GM19455 (cell line): Measurements from ENCODE around the gene DAB1.

Source experiments
- ATAC-seq: cut with Tn5 transposase; IDR thresholded peaks from one replicate; pipeline ENCODE4 v1.9.1; 2021; ENCODE audit not compliant: unreplicated experiment

DAB1 gene

DNA sequence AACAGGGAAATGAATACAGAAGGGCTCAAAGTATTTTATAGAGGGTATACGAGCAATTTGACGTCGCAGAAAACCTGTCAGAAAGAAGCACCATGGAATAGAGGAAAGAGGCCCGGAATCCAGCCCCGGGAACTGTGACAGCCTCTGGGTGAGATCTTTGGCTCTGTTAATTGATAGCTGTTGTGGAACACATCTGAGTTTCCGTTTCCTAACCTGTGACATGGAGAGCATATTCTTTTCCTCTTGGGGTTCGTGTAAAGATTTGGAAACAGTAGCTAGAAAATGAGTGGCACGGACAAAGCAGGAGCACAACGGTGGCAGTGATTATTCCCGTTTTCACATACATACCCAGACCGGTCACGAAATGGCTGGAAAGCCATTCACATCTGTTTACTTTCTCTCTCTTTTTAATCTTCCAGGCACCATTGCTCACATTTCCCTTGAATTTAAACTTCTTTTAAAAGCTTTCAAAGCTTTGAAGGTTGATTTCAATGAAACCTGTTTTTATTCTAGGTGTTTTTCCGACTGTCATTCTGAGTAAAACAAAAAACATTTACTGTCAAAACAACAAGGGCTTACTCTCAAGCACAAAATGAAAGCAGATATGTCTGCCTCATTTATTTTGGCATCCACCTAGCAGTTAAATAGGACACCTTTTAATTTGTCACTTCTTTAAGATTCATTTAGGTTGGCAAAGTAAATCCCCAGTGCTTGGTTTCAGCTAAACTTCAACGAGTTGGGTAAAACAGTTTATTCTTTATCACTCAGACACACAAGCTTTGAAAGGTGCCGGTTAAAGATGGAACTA, 431.3 kb downstream of the DAB1 start:
- ATAC-seq = no peak

DNA sequence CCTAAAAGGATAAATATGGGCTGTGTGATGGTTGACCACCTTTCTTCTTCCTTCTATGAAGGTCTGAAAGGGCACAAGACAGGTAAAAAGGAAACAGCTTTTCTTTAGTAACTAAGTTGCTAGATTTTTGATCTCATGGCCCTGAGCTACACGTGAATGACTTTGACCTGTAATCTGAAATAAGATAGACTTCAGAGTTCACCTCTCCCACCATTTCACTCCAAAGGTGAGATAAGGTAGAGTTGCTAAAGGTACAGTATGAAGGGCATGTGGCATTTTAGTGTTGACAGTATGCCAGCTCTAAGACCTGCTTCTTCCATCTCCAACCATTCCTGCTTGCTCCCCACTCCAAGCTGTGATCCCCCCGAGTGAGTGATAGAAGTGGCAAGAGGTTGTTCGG, 432.3 kb downstream of the DAB1 start:
- no peak for ATAC-seq

DNA sequence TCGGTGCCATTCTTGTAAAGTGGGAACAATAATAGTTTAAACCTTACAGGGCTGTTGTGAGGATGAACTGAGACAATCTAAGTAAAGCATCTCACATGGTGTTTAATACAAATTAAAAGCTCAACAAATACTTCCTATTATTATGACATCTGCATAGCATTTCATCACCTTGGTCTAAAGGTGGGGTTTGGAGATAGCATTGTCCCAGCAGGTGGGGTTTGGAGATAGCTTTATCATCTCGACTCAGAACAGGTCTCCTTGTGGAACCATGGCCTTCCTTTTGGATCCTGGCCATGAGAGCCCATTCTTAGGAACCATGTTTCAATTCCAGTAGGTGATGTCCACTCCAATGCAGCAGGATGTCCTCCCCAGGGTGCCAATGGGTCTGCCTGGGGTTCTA, 437.5 kb downstream of the DAB1 start:
- ATAC-seq = no peak

DNA sequence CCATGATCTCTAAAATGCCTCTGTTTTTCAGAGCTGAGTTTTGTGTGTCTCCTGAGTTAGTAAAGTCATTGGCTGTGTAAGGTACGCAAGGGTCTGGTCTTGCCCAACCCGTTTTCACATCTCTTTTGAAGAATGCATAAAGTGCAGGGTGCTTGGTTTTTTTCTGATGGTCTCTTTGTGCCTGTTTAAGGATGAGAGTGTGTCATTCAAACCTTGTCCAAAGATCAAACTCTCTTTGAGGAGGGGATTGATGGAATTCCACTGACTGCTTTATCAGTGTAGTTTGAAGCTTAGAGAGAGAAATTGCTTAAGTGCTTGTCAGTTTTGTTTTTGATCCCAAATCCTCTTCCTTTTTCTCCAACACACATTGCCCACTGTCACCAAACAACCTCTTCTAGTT, 438.0 kb downstream of the DAB1 start:
- no peak for ATAC-seq

DNA sequence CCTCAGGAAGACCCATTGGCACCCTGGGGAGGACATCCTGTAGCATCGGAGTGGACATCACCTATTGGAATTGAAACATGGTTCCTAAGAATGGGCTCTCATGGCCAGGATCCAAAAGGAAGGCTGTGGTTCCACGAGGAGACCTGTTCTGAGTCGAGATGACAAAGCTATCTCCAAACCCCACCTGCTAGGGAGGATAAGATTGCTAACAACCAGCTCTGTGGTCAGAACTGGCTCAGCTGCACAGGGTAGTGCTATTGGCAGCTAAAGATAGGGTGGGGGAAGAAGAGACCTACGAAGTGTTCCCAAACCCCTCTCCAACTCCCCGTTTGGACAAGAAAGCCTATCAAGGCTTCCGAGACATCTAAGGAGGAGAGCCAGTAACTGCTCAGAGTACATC, 440.4 kb downstream of the DAB1 start:
- no peak for ATAC-seq

DNA sequence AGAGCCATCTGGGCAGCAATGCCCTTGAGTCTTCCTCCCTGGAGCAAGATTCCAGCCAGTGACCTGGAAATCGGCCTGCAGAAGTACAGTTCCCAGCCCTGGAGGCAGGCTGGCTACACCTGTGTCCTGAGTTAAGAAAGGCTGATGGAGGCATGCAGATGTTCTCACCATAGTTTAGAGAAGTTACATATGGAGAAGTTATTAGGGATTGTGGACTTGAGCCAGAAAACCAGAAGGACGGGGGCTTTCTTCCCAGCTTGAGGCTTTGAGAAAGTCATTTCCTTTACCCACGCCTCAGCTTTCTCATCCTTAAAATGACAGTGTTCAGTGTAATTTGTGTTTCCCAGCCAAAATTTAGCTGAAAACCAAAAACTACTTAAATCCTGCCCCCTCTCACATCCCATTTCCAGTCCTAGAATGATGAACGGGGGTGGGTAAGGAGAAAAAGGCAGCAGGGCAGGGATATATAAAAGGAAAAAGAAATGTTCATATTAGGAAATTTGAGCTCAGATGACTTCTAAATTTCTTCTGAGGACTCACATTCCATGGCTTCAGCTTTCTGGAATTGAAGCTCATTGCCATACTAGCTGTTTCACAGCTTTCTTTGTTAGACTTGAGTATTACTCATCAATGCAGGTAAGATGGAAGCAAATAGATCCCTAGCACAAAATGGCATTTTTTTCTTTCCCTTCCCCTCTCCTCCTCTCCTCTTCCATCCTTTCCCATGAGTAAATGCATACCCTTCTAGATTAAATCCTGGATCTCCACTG, 443.7 kb downstream of the DAB1 start:
- no peak for ATAC-seq

DNA sequence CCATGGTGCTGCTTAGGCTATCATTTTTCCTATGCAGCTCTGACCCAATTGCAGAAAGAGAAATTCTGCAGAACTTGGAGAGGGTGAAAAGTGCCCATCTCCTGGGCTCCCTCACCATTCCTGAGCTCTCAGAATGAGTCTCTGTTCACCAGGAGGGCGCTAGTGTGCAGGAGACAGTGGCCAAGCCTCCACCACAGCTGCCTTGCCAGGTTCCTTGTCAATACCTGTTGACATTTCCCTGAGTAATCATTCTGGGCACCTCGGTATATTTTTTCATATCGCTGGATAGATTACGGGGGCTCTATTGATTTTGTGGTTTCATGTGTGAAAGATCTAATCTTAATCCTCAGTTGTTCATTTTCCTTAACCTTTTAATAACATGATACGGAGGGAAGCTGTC, 445.0 kb downstream of the DAB1 start:
- no peak for ATAC-seq

DNA sequence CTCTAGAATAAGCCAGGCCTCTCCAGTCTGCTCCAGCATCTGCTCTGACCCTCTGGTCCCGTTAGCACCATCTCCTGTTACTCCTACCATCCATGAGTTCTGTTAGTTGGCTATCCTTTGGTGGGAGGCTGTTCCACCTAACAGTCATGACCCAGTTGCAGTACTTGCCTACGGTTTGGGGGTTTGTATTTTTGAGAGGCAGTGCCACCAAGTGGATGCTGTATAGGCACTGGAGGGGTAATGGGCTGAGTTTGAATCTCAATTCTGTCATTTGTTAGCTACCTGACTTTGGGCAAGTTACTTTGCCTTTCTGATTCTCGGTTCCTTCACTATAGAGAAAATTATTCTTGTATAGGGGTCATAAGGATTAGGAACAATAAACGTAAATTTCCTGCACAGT, 445.9 kb downstream of the DAB1 start:
- no peak for ATAC-seq

DNA sequence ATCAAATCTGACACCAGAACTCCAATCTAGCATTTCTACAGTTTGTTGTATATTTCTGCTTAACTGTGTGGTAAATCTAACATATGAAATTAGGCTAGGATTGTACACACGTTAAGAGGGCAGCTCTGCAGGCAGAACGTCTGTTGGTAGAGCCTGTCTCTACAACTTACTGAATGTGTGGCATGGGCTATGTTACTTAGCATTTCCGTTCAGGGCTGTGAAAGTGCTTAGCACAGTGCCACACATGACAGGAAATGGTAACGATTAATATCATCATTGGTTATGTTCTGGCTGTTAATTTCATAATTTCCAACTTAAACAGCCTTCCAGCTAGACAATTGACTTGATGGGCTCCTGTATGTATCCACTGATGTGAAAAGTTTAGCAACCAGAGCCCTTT, 448.4 kb downstream of the DAB1 start:
- no peak for ATAC-seq

DNA sequence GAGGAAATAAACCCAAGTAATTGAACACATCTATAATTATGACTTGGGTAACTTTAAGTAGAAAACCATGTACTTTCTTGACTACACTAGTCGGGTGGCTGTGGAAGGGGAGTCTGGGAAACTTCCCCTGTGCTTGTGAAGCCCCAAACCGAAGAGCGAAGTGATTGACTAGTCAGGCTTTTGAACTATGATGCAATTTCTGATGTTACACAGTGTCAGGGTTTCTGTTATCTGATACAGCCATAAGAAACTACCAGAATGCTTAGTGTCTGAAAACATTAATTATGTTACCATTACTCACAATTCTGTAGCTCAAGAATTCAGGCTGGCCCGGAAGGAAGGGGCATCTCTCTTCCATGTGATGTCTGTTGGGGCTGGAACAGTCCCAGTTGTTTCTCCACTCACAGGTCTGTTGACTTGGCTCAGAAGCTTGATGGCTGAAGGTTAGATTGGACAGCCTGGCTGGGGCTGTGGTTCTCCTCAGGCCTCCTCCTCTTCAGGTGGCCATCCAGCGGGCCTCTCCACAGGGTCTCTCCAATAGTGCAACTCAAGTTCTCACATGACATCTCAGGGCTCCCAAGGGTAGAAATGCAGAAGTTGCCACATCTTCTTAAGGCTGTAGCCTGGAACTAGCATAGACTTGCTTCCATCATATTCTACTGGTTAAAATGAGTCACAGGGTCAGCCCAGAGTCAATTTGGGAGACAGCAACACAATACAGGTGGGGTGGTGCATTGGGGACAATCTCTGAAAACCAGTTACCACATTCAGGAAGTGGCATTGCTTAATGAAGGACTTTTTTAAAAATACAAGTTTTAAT, 449.7 kb downstream of the DAB1 start:
- no peak for ATAC-seq

DNA sequence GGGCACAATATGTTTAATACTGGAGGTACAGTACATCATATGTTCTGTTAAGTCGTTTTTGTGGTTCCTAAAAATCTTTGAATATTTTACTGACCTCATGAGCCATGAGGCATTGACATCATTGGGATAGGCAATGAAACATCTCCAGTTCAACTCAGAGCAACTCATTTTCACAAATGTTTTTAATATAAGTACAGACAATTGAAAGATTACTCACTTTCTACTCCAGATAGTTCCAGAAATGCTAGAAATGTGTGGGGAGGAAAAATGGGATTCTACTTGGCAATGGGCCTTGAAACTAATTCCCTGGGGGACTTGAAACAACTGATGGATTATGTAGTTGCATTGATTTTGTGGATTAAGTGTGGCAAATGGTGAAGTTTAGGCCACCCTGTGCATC, 450.9 kb downstream of the DAB1 start:
- no peak for ATAC-seq

DNA sequence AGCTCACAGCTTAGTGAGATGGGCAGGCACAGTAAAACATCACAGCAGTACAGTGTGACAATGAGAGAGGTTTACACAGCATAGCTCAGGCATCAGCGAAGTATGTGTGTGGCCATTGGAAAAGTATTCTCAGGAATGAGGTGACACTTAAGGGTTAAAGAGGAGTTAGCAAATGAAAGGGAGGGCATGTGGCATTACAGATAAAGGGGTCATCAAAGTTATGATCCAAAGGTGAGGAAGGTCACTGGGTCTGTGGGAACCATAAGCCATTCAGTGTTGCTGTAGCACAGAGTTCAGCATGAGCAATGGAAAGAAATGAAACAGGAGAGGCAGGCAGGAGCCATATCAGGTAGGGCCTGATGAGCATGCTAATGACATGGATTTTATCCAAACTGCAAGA, 453.6 kb downstream of the DAB1 start:
- no peak for ATAC-seq

DNA sequence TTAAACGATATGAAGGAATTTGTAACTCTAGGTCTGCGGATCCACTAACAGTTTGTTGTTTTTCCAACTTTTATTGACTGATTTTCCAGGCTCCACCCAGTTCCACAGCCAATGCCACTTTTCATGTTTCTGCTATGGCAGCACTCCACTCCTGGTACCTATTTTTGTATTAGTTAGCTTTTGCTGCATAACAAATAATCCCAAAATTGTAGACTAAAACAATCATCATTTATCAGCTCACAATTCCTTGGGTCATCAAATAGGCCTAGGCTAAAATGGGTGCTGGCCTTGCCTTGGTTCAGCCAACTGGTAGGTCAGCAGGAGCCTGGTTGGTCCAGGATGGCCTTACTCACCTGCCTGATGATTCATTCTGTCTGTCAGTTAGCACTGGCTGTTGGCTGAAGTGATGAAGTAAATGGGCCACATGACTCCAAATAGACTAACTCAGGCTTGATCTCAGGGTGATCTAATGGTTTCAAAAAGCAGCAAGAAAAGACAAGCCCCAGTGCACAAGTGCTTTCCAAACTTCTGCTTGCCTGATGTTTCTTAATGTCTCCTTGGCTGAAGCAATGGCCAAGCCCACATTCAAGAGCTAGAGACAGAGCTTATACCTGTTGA, 454.9 kb downstream of the DAB1 start:
- ATAC-seq = no peak

DNA sequence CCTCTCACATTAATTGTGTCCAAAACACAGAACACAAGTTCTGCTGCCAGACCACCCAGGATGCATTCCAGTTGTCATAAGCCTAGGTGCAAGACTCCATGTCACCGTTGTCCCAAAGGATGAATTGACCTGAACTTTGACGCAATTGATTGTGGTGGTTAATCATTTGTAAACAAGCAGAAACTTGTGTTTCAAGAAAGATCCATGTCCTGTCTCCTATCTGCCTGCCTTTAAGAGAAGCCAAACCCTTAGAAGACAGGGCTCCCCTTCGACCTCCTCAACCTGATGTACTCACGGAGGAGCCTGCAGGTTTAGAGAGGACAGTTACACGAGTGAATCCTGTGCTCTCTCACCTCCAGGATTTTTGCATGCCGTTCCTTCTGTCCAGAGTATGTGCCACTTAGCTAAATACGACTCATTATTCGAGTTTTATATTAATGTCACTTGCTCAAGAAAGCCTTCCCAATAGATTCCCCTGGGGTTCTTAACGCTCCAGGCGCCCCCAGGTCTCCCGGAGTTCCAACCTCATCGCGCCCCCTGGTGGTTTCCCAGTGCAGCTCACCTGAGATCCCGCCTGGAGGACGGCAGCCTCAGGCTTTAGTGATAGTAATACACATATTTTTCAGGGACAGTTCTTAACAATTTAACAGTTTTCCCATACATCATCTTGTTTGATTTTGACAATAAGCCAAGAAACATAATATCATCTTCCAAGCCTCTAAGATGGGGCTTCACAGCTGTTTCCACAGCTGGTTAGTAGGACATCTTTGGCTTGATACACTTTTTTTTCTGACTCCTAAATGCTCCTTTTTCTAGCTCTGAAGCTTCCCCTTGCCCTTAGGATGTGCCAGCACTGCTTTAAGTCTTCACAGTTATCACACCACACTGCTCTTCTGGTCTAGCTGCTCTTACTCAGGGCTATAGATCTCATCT, 455.7 kb downstream of the DAB1 start:
- no peak for ATAC-seq

DNA sequence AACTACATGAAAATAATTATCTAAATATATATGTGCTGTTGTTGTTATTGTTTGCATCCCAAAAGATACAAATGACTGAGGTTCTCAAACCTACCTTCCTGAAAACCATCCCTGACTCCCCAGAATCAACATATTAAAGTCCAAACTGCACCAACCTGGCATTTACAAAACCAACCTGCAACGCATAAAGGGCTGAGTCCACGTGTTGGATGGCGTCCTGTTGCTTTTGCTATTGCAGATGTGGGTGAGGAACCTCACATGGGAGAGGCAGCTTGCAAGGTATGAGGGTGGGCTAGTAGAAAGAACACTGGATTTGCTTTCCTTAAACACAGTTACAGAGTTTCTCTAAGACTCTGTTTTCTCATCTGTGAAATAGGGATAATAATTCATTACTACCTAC, 456.5 kb downstream of the DAB1 start:
- ATAC-seq = no peak

DNA sequence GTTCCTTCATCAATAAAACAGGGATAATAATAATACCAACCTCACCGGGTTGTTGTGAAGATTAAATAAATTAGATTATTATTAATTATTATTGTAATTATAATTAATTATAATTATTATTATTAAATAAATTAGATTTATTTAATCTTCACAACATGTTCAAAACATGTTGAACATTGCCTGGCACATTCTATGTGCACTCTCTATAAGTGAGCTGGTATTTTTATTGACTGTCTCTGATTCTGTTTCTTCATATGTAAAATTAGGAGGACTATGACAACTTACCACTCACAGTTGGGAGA, 457.2 kb downstream of the DAB1 start:
- no peak for ATAC-seq

DNA sequence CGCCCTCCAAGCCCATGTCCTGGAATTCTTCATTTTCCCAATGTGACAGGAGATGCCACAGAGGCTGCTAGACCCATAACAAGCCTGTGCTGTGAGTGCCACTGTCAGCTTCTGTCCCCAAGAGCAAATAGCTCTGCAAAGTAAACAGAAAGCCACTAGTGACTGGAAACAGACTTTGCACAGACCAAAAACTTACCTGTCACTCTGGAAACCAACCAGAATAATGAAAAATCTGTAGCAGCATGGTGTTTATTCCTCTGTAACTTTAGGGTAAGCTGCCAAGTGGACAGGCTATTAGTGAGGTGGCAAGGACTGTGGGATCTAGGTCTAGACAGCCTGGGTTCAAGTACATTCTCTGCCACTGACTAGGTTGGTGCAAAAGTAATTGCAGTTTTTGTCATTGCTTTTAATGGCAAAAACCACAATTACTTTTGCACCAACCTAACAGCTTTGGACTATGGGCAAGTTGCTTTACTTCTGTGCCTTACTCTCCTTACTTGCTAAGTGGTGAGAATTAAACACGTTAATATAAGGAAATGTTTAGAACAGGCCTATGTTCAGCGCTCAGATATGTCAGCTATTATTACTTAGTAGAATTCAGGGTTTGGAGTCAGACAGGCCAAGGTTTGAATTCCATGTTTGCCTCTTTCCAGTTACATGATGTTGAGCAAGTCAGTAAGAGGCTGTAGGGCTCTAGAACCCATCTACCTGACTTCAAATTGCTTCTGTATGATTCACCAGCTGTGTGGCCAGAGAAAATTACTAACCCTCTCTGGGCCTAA, 457.8 kb downstream of the DAB1 start, which contains the start of gene C8B:
Gene C8B, minus strand, starts transcription at position 100 of the 782 bp plus-strand sequence. Its CDS starts 67 bp downstream, at position 33.
- ATAC-seq = no peak

DNA sequence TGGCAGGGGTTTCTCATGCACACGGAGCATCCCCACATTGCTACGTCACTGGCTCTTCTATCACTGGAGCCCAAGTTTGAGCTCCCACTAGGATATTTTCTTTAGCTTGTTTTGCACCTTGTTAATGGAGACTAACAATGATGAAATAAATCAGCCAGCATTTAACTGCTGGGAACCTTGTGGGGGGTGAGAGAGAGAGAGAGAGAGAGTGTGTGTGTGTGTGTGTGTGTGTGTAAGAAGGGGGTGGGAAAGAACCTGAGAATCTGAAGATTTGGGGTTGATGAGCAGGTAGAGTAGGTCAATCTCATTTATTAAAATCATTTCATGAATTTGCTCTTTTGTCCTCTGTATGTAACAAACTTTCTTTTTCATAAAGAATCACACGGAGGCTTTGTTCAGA, 458.7 kb downstream of the DAB1 start:
- no peak for ATAC-seq

DNA sequence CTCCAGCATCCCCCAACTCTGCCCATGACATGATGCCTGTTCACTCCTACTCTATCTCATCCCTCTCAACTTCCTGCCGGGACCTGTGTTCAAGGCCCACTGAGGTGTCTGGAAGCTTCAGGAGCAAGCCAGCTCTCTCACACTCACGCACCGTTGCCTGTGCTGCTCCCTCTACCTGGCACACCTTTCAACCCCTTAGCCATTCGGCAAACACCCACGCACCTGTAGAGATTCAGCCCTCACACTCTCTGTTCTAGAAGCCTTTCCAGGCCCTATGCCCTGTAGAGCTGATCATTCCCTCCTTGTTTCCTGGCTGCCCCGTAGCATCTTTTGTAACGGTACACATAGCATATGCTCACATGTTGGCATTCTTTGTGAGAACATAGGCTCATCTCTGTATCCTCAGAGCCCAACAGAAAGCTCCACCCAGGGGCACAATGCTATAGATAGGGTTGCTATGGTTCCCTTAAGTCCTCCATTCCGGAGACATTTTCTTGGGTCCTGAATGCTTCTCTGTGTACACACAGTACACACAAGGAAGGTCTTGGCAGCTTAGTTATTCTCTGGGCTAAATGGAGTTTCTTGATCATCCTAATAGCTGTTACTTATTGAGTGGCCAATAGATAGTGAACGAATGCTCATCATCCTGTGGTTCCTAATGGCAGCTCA, 459.4 kb downstream of the DAB1 start:
- ATAC-seq = no peak
